ENCODE data around the gene NT5DC2.

GRCh38 chr3:52507359-52507758 is 26.3 kb downstream of the NT5DC2 start:
- no peak for TF ChIP-seq EZH2 (IDR thresholded peaks at IDR 0.05)
- no peak for TF ChIP-seq POLR2AphosphoS5 (IDR thresholded peaks at IDR 0.05; ENCODE audit: borderline replicate concordance, low read depth, low read length)
- TF ChIP-seq FOXP2 (optimal IDR thresholded peaks at IDR 0.05; ENCODE audit: control extremely low read depth, extremely low read length, insufficient read depth): no peak

Data from SK-N-MC (cell line).